A549 (cell line): ENCODE measurements around the gene WWP2. TPM values are rescaled to one million over a fixed set of nuclear protein-coding genes. Genes with fewer than 3 reads are reported as not detected.

Source experiments
- ATAC-seq, 2 experiments: fragments of 200-7000 bp in 1 of 2; fragments of >200 bp in 1 of 2; cut with Nextera tagmentation in 1 of 2; cut with Tn5 transposase in 1 of 2; 3 replicates each; pipeline versions ENCODE4 v1.8.0 to v1.9.1; 2018 to 2020; ENCODE audit warnings: mild to moderate bottlenecking in 1 of 2, moderate library complexity in 1 of 2
- CTCF ChIA-PET: fragments of 300-600 bp; sonication (Branson Sonifier 250); formaldehyde crosslinking; extraction: SDS; loops from one replicate; lab custom pipeline; 2021; ENCODE audit warnings: antibody characterized with exemption, inconsistent platforms; lab: Yijun Ruan, JAX
- POLR2A ChIA-PET: fragments of 350-600 bp; formaldehyde crosslinking; extraction: SDS; loops from one replicate; lab custom pipeline; 2021; ENCODE audit warnings: antibody characterized with exemption, inconsistent platforms; lab: Yijun Ruan, JAX
- DNase-seq, 2 experiments: peaks; one replicate each; pipeline versions ENCODE4 v3.0.0 to v3.0.0-alpha.2; 2011 to 2016; ENCODE audit warnings: low read depth in 1 of 2, low spot score in 1 of 2
- FAIRE-seq: peaks from 2 replicates; lab custom pipeline; 2011; peaks lifted over from hg19 to GRCh38; lab: Jason Lieb, UNC
- H3K27ac ChIP-seq, 2 experiments: fragments of >200 bp; sonication (Bioruptor Twin); formaldehyde crosslinking; 3 replicates each; pipeline ENCODE4 v1.5.1; 2016 to 2017
- H3K4me1 ChIP-seq: fragments of >200 bp; sonication (Bioruptor Twin); formaldehyde crosslinking; 3 replicates; pipeline ENCODE4 v1.6.1; 2016
- H3K4me2 ChIP-seq: fragments of >200 bp; sonication (Bioruptor Twin); formaldehyde crosslinking; 3 replicates; pipeline ENCODE4 v1.6.1; 2016
- H3K4me3 ChIP-seq: fragments of >200 bp; sonication (Bioruptor Twin); formaldehyde crosslinking; 3 replicates; pipeline ENCODE4 v1.5.1; 2016
- H3K9me3 ChIP-seq: fragments of >200 bp; sonication (Bioruptor Twin); formaldehyde crosslinking; 3 replicates; pipeline ENCODE4 v1.6.1; 2016
- CBX2 ChIP-seq: fragments of 200-600 bp; sonication (generic); IDR thresholded peaks from 2 replicates; pipeline ENCODE4 v1.6.1; 2016; ENCODE audit warnings: low read depth, mild to moderate bottlenecking, borderline replicate concordance
- CTCF ChIP-seq: fragments of >200 bp; sonication (Bioruptor Twin); formaldehyde crosslinking; IDR thresholded peaks from 3 replicates; pipeline ENCODE4 v1.5.1; 2016
- EHMT2 ChIP-seq: fragments of 200-600 bp; sonication (generic); IDR thresholded peaks from 2 replicates; pipeline ENCODE4 v1.6.1; 2016; ENCODE audit warnings: antibody characterized with exemption, low read depth, mild to moderate bottlenecking, moderate library complexity
- EP300 ChIP-seq, 2 experiments: fragments of >200 bp; sonication (Bioruptor Twin); formaldehyde crosslinking; IDR thresholded peaks; 2 replicates in 1 of 2; 3 replicates in 1 of 2; pipeline ENCODE4 v1.6.1; 2016 to 2017
- ESRRA ChIP-seq: fragments of 150-350 bp; IDR thresholded peaks from 2 replicates; pipeline ENCODE4 v1.6.1; 2014; ENCODE audit warnings: mild to moderate bottlenecking, low read length, borderline replicate concordance
- FOSB ChIP-seq: fragments of 250-450 bp; sonication (Bioruptor Pico); IDR thresholded peaks from 2 replicates; pipeline ENCODE4 v1.5.0; 2020; ENCODE audit warnings: mild to moderate bottlenecking, moderate library complexity
- FOXS1 ChIP-seq: fragments of 250-450 bp; sonication (Bioruptor Pico); IDR thresholded peaks from 2 replicates; pipeline ENCODE4 v1.5.0; 2020; ENCODE audit warnings: mild to moderate bottlenecking, moderate library complexity
- HES2 ChIP-seq: fragments of >200 bp; sonication (Bioruptor Twin); formaldehyde crosslinking; IDR thresholded peaks from 2 replicates; pipeline ENCODE4 v1.6.1; 2016
- HOXB13 ChIP-seq: fragments of 250-450 bp; sonication (Bioruptor Pico); IDR thresholded peaks from 2 replicates; pipeline ENCODE4 v1.5.0; 2020; ENCODE audit warnings: low read depth, mild to moderate bottlenecking, moderate library complexity
- HOXB5 ChIP-seq: fragments of 250-450 bp; sonication (Bioruptor Pico); IDR thresholded peaks from 2 replicates; pipeline ENCODE4 v1.5.0; 2020; ENCODE audit warnings: mild to moderate bottlenecking, moderate library complexity
- JUN ChIP-seq, 2 experiments: fragments of >200 bp; sonication (Bioruptor Twin); formaldehyde crosslinking; IDR thresholded peaks; 2 replicates in 1 of 2; 3 replicates in 1 of 2; pipeline ENCODE4 v1.6.1; 2016 to 2017
- KDM5A ChIP-seq: fragments of 200-600 bp; sonication (generic); IDR thresholded peaks from 2 replicates; pipeline ENCODE4 v1.6.1; 2016; ENCODE audit warnings: antibody characterized with exemption, mild to moderate bottlenecking
- MAFK ChIP-seq: fragments of 450-650 bp; IDR thresholded peaks from 2 replicates; pipeline ENCODE4 v1.6.1; 2014; ENCODE audit not compliant: partially characterized antibody
- MAX ChIP-seq: IDR thresholded peaks from 2 replicates; pipeline ENCODE4 v1.6.1; 2012
- MAZ ChIP-seq: fragments of 150-350 bp; IDR thresholded peaks from 2 replicates; pipeline ENCODE4 v1.6.1; 2014; ENCODE audit warnings: antibody characterized with exemption, low read depth, low read length, borderline replicate concordance
- MYC ChIP-seq: IDR thresholded peaks from 2 replicates; pipeline ENCODE4 v1.6.1; 2012; ENCODE audit warnings: mild to moderate bottlenecking, inconsistent platforms, low read length, improper control_type of control experiment, borderline replicate concordance
- NPAS2 ChIP-seq: fragments of 250-450 bp; sonication (Bioruptor Pico); IDR thresholded peaks from 2 replicates; pipeline ENCODE4 v1.8.0; 2022; ENCODE audit warnings: mild to moderate bottlenecking, moderate library complexity, borderline replicate concordance
- NR3C1 ChIP-seq: fragments of >200 bp; sonication (Bioruptor Twin); formaldehyde crosslinking; IDR thresholded peaks from 3 replicates; pipeline ENCODE4 v1.6.1; 2017
- PHF8 ChIP-seq: fragments of 200-600 bp; sonication (generic); IDR thresholded peaks from 2 replicates; pipeline ENCODE4 v1.6.1; 2016; ENCODE audit warnings: low read depth, mild to moderate bottlenecking, antibody characterized with exemption, moderate library complexity, borderline replicate concordance
- POLR2A ChIP-seq: IDR thresholded peaks from 2 replicates; pipeline ENCODE4 v1.6.1; 2012; ENCODE audit warnings: mild to moderate bottlenecking, low read length
- RCOR1 ChIP-seq: fragments of 150-350 bp; IDR thresholded peaks from 2 replicates; pipeline ENCODE4 v1.6.1; 2014; ENCODE audit warnings: antibody characterized with exemption, low read length, low read depth
- RFX5 ChIP-seq: fragments of 450-650 bp; IDR thresholded peaks from 2 replicates; pipeline ENCODE4 v1.7.1; 2014; ENCODE audit warnings: antibody characterized with exemption, mild to moderate bottlenecking, moderate library complexity
- RNF2 ChIP-seq: fragments of 200-600 bp; sonication (generic); IDR thresholded peaks from 2 replicates; pipeline ENCODE4 v1.6.1; 2016; ENCODE audit warnings: low read depth, mild to moderate bottlenecking, antibody characterized with exemption, moderate library complexity, borderline replicate concordance
- WGBS: methylation state at CpG from one replicate; pipeline ENCODE4 v1.1.6; 2017; ENCODE audit errors: missing lambda C conversion rate; 5-methylcytosine and 5-hydroxymethylcytosine counted together
- polyA plus RNA-seq, 4 experiments: library from polyadenylated mRNA; depleted of rRNA in 3 of 4; stranded (reverse); fragments of >200 nt; fragmentation: RNase III in 1 of 4; extraction: RNeasy Plus Mini Kit Qiagen cat#74134 plus additional on column Dnase treatment in 1 of 4; gene quantifications; 2 replicates in 3 of 4; 3 replicates in 1 of 4; pipeline ENCODE4 v1.2.3, GENCODE V29; 2011 to 2017

WWP2 gene
- polyA plus RNA-seq, 2 of the 4 experiments (the other 2 are of a cell fraction), result 16.1 to 16.2 TPM

- H3K9me3 ChIP-seq, result peaks cover 6% of the 10 kb centered on the region; the same call in 2 of the 3 replicates
- no peak overlapping the region for H3K4me3 ChIP-seq
- ChIA-PET POLR2A (no interaction called here), CTCF (interaction anchor here (0.9 to 2.0 kb wide), 2 partner anchors 58 to 65 kb away, joined by 4 to 7 read pairs; no protein-coding TSS in a partner anchor)
- H3K27ac ChIP-seq, result no peak overlapping the region
- no peak for FAIRE-seq
- no peak overlapping the region for H3K4me2 ChIP-seq
- ATAC-seq, result no peak
- WGBS, result 87% methylated on average over 7 of the region's 7 CpGs
- DNase-seq, result no peak
- H3K4me1 ChIP-seq, result no peaks in the 10 kb centered on the region
- TF ChIP-seq EHMT2 (no peak), FOSB (CRISPR knock-in tag) (no peak), RNF2 (no peak), NPAS2 (CRISPR knock-in tag) (no peak)
Measured at GRCh38 chr16:69872888-69873287, 110.8 kb downstream of the WWP2 start.

- DNase-seq (no peak), ATAC-seq (no peak), FAIRE-seq (no peak)
- no peak overlapping the region for H3K4me2 ChIP-seq
- WGBS, result 89% methylated on average over 3 of the region's 3 CpGs
- CTCF ChIA-PET, result interaction anchor here (0.6 to 1.8 kb wide), 5 partner anchors 8 to 967 kb away, joined by 3 to 4 read pairs (median 3); no protein-coding TSS in a partner anchor
- no peak overlapping the region for H3K27ac ChIP-seq
- no peaks in the 10 kb centered on the region for H3K4me1 ChIP-seq
- POLR2A ChIA-PET, result no interaction called here
- peaks cover 6% of the 10 kb centered on the region; the same call in 2 of the 3 replicates for H3K9me3 ChIP-seq
- no peak for TF ChIP-seq CBX2
- no peak for TF ChIP-seq POLR2A
- no peak for TF ChIP-seq HOXB5
- TF ChIP-seq PHF8, result no peak
- no peak for TF ChIP-seq HES2
- no peak for TF ChIP-seq ESRRA
- TF ChIP-seq MAZ, result no peak
- no peak for TF ChIP-seq FOXS1
- TF ChIP-seq EHMT2, result no peak
- TF ChIP-seq MYC, result no peak
- no peak for TF ChIP-seq EP300 (IDR thresholded peaks at IDR 0.05)
- no peak for TF ChIP-seq MAFK
- TF ChIP-seq JUN (IDR thresholded peaks at IDR 0.05), result no peak
- TF ChIP-seq KDM5A, result no peak
- TF ChIP-seq RFX5, result no peak
- no peak overlapping the region for H3K4me3 ChIP-seq
Measured at GRCh38 chr16:69873783-69874182, 111.7 kb downstream of the WWP2 start.

- ATAC-seq (no peak), FAIRE-seq (no peak), DNase-seq (no peak)
- Histone ChIP-seq H3K4me1 (no peaks in the 10 kb centered on the region), H3K27ac (no peak overlapping the region), H3K4me3 (no peak overlapping the region), H3K4me2 (no peak overlapping the region)
- POLR2A ChIA-PET, result no interaction called here
- 76% methylated on average over 8 of the region's 8 CpGs for WGBS
- CTCF ChIA-PET, result interaction anchor here (0.7 to 1.8 kb wide), 4 partner anchors 8 to 78 kb away, joined by 3 to 6 read pairs (median 4); no protein-coding TSS in a partner anchor
- TF ChIP-seq MAX (no peak), CTCF (no peak), RCOR1 (no peak), HES2 (no peak), RFX5 (no peak), HOXB13 (CRISPR knock-in tag) (no peak), JUN (IDR thresholded peaks at IDR 0.05) (no peak), NR3C1 (no peak)
- TF ChIP-seq, all 56 proteins: peak for 0
- peaks cover 6% of the 10 kb centered on the region; the same call in 2 of the 3 replicates for H3K9me3 ChIP-seq
Measured at GRCh38 chr16:69874271-69874670, 112.1 kb downstream of the WWP2 start.
